ENCODE measurements around the gene IFI6.

- no peak for TF ChIP-seq TAF1 (conservative IDR thresholded peaks at IDR 0.05)
- TF ChIP-seq, protein P1, sequence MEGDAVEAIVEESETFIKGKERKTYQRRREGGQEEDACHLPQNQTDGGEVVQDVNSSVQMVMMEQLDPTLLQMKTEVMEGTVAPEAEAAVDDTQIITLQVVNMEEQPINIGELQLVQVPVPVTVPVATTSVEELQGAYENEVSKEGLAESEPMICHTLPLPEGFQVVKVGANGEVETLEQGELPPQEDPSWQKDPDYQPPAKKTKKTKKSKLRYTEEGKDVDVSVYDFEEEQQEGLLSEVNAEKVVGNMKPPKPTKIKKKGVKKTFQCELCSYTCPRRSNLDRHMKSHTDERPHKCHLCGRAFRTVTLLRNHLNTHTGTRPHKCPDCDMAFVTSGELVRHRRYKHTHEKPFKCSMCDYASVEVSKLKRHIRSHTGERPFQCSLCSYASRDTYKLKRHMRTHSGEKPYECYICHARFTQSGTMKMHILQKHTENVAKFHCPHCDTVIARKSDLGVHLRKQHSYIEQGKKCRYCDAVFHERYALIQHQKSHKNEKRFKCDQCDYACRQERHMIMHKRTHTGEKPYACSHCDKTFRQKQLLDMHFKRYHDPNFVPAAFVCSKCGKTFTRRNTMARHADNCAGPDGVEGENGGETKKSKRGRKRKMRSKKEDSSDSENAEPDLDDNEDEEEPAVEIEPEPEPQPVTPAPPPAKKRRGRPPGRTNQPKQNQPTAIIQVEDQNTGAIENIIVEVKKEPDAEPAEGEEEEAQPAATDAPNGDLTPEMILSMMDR (IDR thresholded peaks at IDR 0.05; ENCODE audit: low read depth, low read length, missing input control), result no peak
- TF ChIP-seq JUND (IDR thresholded peaks at IDR 0.05), result no peak
- no peak for TF ChIP-seq REST (IDR thresholded peaks at IDR 0.05)
- TF ChIP-seq, protein P2, sequence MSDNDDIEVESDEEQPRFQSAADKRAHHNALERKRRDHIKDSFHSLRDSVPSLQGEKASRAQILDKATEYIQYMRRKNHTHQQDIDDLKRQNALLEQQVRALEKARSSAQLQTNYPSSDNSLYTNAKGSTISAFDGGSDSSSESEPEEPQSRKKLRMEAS (IDR thresholded peaks at IDR 0.05), result no peak
- TF ChIP-seq HNF4A (conservative IDR thresholded peaks at IDR 0.05), result no peak
- no peak for TF ChIP-seq GABPA (IDR thresholded peaks at IDR 0.05 in 1 of 2, conservative IDR thresholded peaks at IDR 0.05 in 1 of 2)
- no peak for TF ChIP-seq SP1 (IDR thresholded peaks at IDR 0.05)
- TF ChIP-seq ATF3 (IDR thresholded peaks at IDR 0.05), result no peak
- TF ChIP-seq YY1 (IDR thresholded peaks at IDR 0.05), result no peak
- no peak for TF ChIP-seq HNF4G (IDR thresholded peaks at IDR 0.05)
- no peak for TF ChIP-seq EGR1 (IDR thresholded peaks at IDR 0.05; ENCODE audit: low read depth in 2 of 2)
- TF ChIP-seq, protein P3, sequence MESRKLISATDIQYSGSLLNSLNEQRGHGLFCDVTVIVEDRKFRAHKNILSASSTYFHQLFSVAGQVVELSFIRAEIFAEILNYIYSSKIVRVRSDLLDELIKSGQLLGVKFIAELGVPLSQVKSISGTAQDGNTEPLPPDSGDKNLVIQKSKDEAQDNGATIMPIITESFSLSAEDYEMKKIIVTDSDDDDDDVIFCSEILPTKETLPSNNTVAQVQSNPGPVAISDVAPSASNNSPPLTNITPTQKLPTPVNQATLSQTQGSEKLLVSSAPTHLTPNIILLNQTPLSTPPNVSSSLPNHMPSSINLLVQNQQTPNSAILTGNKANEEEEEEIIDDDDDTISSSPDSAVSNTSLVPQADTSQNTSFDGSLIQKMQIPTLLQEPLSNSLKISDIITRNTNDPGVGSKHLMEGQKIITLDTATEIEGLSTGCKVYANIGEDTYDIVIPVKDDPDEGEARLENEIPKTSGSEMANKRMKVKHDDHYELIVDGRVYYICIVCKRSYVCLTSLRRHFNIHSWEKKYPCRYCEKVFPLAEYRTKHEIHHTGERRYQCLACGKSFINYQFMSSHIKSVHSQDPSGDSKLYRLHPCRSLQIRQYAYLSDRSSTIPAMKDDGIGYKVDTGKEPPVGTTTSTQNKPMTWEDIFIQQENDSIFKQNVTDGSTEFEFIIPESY (IDR thresholded peaks at IDR 0.05), result no peak
- no peak for TF ChIP-seq RAD21 (IDR thresholded peaks at IDR 0.05)
These were observed 47.4 kb downstream of the IFI6 start for GRCh38 chr1:27624467-27625178.
